NCI-H187 (cell line): ENCODE measurements around the gene ADARB2.

Experiments
- DNase-seq, 2 experiments: peaks; one replicate each; lab custom pipeline; 2025; lab: John Stamatoyannopoulos, UW

The ADARB2 gene

DNA sequence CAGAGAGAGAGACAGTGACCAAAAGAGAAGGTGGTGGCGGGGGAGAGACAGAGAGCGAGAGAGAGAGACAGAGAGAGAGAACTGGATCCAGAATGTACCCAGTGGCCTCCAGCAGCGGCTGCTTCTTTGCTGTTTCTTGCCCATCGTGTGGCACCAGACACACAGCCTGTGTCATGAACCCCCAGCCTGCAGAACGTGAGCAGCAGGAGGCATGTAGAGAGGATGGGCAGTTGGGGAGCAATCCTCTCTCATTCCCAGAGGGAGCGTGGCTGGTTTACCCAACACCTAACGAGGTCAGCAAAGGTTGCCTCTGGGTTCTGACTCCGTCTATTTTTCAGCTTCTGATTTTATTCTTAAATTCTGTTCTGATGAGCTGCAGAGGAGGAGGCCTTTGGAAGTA is 168.1 kb downstream of the ADARB2 start:
- DNase-seq = no peak

DNA sequence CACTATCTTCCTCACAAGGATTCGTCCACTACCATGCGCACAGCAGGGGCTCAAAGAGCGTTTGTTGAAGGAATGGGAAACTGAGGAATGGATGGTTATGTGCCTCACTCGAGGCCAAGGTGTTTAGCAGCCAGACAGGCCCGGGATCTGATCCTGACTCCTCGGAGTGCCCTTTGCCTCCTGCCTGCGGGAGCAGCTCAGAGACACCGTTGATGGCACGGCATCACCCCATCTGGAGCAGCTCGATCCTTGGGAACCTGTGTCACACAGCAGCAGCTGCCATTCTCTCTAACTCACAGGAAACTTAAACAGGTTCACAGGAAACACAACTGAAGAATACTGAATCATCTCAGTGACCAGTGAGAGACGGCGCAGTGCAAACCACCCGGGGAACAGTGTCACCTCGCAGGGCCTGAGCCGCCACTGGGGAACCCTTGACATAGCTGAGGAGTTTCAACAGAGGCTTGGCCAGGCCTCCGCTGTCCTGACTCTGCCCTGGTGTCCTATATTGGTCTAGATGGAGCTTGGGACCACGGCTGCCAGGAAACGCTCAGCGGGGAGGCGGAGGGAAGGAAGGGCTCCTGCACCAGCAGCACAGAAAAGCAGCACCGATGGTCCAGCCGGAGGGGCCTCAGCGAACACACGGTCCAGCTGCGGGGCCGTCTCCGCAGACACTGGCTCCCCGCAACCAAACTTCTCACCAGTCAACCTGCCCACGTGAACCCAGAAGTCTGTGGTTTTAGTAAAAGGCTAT is 169.4 kb downstream of the ADARB2 start:
- no peak for DNase-seq

GRCh38 chr10:1567152-1567551 is 170.2 kb downstream of the ADARB2 start:
- no peak for DNase-seq

DNA sequence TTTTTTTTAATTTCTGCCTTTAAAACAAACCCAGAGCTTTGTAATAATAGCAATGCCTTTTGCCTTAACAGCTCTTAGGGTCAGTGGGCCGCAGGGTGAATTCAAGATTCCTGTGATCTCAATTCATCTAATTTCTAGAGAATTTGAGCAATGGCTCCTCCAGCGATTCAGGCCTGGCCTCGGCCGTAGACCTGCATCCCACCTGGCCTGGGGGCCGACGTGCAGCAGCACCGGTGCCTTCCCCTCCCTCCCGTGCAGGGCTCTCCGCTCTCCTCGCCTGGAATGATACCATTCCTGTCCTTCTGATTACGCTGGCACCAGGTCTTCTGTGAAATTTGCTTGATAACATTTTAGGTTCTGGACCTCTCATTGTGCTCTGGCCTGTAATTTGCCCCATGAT is 172.5 kb downstream of the ADARB2 start:
- no peak for DNase-seq

DNA sequence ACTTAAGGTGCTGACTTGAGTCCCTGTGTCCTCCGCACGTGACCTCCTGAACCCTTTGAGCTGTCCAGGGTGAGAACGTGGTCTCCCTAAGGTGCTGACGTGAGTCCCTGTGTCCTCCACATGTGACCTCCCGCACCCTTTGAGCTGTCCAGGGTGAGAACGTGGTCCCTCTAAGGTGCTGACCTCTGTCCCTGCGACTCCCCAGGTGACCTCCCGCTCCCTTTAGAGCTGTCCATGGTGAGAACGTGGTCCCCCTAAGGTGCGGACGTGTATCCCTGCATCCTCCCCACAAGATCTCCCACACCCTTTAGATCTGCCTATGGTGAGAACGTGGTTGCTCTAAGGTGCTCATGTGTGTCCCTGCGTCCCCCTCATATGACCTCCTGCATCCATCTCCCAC is 174.3 kb downstream of the ADARB2 start:
- no peak for DNase-seq

GRCh38 chr10:1561731-1562337 is 175.5 kb downstream of the ADARB2 start:
- no peak for DNase-seq

- no peak for DNase-seq
These were observed 176.7 kb downstream of the ADARB2 start for GRCh38 chr10:1560535-1561192.

- DNase-seq = no peak
These were observed 177.6 kb downstream of the ADARB2 start for GRCh38 chr10:1559761-1560160.

GRCh38 chr10:1559311-1559710 is 178.0 kb downstream of the ADARB2 start:
- no peak for DNase-seq

GRCh38 chr10:1558906-1559305 is 178.4 kb downstream of the ADARB2 start:
- DNase-seq = no peak

DNA sequence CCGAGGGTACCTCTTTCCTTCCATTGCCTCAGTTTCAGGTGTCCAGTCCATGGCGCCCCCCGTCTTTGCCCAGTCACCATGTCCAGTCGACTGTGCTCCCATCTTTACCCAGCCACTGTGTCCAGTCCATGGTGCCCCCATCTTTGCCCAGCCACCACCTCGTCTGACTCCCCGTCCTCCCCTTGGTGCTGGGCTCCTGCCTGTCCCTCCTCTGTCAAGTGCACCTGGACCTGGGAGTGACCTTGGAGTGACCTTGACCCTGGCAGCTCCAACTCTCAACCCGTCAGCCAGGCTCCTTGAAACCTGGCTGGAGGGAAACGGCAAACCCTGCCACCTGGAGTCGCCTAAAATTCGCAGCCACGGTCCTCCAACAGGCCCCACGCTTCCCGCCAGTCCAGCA is 180.2 kb downstream of the ADARB2 start:
- DNase-seq = no peak

DNA sequence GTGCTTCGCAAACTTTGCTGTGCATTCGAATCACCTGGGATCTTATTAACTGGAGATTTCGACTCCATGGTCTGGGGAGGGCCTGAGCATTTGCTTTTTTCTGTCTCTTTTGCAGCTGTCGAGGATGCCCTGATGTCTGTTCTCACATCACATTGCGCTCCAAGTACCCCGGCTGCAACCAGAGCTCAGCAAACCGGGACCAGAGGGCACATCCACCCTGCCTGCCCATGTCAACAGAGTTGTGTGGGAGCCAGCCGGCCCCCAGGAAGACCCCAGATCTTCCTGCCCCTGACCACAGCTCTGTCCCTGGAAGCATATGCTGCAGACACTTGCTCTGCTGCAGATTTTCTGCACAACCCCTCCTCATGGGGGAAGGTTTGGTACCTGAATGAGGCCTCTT is 180.8 kb downstream of the ADARB2 start:
- no peak for DNase-seq

GRCh38 chr10:1553951-1554350 is 183.4 kb downstream of the ADARB2 start:
- DNase-seq = no peak

DNA sequence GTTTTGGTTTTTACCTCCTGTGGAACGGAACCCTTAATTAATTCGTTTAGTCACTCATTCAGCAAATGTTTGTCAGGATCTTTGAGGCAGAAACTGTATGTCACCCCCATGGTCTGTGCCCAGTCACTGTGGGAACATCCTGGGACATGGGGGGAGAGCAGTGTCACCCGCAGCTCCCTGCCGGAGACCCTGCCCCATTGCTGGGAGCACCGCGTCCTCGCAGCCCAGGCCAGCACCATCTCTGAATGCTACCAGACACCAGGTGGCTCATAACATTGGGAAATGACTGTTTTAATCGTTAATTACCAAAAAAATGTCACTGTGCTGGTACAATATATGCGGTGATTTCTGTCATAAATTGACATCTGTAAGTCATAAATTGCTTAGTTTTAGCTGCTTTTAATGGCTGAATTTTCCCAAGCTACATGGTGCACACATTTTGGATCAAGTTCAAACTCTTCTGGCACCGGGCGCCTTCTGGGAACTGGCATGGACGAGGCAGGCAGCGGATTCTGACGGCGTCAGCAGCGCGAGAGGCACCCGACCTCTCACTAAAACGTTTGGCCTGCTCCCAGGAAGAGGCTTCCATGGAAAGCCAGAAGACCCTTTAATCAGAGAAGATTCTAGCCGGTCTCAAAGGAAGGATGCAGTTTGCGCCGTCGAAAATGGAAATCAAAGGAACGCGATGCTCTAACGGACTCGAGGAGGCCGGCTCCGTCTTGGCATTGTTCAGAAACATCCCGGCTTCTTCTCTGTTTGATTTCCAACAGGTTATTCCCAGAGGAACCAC is 184.2 kb downstream of the ADARB2 start:
- DNase-seq = no peak

- DNase-seq = no peak
These were observed 184.9 kb downstream of the ADARB2 start for GRCh38 chr10:1552406-1552805.

DNA sequence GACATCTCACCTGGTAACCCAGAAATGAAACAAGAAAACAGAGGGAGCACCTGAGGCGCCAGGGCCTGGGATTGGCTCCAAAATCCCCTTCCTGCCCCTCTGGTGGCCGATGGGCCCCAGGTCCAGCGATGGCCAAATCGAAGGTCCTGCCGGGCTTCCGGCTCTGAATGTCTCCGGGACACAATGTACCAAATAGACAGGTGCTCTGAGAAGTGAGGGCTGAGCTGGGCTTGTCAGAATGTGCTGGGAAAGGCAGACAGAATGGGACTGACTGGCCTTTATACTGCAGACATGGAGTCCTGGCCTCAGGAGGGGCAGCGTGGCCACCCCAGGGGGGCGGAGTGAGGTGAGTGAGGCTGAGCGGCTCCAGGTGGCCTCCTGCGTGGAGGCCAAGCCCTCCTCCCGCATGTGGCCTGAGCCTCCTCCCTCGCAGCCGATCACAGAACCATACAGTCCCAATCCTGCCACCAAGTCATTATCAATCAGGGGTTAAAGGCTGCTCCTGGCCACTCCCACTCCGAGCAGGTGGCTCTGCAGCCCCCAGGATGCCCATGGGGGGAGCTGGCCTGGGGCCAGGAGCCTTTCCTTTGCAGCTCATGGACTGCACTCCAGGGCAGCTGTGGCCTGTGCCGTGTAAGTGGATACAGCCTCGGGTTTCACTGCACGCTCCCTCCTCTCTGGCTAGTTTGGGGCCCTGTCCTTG is 185.5 kb downstream of the ADARB2 start:
- DNase-seq = peak in 1 of 2 experiments; percentile 32

DNA sequence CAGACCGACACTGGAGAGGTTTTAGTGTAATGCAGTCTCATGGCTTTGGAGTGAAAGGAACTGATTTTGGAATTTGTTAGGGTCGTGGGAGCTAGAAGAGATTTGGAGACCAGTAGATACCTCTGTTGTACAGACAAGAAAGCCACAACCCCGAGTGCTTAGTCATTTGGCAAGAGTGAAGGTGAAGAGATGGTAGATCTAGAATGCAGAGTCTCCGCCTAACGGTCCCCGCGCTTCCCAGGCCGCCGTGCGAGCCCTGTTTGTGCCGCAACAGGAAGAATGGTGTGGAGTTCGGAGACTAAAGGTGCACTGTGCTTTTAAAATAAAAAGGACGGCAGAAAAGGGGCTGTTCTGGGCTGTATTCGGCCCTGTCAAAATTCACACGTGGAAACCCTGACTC is 186.7 kb downstream of the ADARB2 start:
- DNase-seq = no peak

DNA sequence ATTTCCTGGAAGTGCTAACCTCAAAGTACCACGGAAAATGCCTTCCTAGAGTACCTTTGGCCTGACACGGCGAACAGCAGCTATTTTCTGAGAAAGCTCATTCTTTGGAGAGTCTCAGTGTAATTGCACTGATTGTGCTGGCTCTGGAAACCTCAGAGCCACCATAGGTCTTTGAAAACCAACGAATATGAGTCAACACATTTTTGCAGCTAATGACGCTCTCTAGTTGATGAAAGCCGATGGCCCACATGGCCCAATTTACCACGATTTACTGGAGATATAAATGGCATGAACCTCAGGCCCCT is 187.1 kb downstream of the ADARB2 start:
- DNase-seq = no peak

- DNase-seq = no peak
These were observed 187.6 kb downstream of the ADARB2 start for GRCh38 chr10:1549591-1550290.

DNA sequence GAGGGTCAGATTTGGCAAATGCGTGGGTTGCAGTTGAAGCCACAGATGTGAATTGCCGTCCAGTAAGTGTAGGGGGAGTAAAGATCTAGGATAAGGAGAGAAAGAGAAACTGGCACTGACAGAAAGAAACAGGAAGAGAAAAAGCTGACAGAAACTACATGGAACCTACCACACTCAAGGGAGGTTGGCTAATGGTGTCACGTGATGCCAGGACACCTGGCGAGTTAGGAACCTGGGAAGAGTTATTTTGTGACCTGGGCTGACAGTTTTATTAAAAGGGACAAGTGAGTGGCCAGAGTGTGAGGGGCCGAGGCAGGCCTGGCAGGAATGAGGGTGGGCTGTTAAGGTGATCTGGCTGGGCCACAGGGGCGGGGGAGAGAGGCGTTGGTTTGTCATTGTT is 188.7 kb downstream of the ADARB2 start:
- DNase-seq = no peak

- DNase-seq = no peak
These were observed 189.2 kb downstream of the ADARB2 start for GRCh38 chr10:1548146-1548545.
